K562 (cell line): ENCODE results near the gene PIP4K2A. TPM values are rescaled to one million over a fixed set of nuclear protein-coding genes. Genes with fewer than 3 reads are reported as not detected.

Experiments
- CREB3 ChIP-seq: fragments of 450-650 bp; conservative IDR thresholded peaks from 2 replicates; pipeline ENCODE4 v1.6.1; 2016; ENCODE audit warnings: missing genetic modification characterization, low read depth, mild to moderate bottlenecking, missing compliant biosample characterization, moderate library complexity
- HLTF ChIP-seq: fragments of 450-650 bp; IDR thresholded peaks from 2 replicates; pipeline ENCODE4 v1.6.1; 2016
- ZBTB5 ChIP-seq: fragments of 450-650 bp; IDR thresholded peaks from 2 replicates; pipeline ENCODE4 v1.6.1; 2017; ENCODE audit warnings: antibody characterized with exemption
- polyA plus RNA-seq, 8 experiments: library from polyadenylated mRNA; depleted of rRNA in 4 of 8; stranded (reverse) in 5 of 8; unstranded in 3 of 8; fragments of >200 nt; fragmentation: Nextera tagmentation in 2 of 8; fragmentation: Illumina TruSeq in 1 of 8; extraction: Ambion mirVana in 2 of 8; extraction: Trizol in 1 of 8; gene quantifications; 2 replicates each; pipeline versions ENCODE4 v1.2.1 to v1.2.3, GENCODE V29; 2011 to 2014; ENCODE audit warnings: inconsistent platforms in 1 of 8, missing spikeins in 1 of 8
- total RNA-seq, 7 experiments: library from RNA; depleted of rRNA in 6 of 7; stranded (reverse); fragments of >200 nt in 6 of 7; fragmentation: Illumina TruSeq in 2 of 7; extraction: Trizol in 2 of 7; gene quantifications; 2 replicates each; pipeline versions ENCODE4 v1.2.1 to v1.2.3, GENCODE V29; 2011 to 2021; ENCODE audit warnings: low replicate concordance in 1 of 7
- TF ChIP-seq, protein P1 (sequence below): sonication (generic); formaldehyde crosslinking; IDR thresholded peaks from 2 replicates; pipeline ENCODE4 v1.8.0; 2023; ENCODE audit warnings: missing genetic modification reagents, mild to moderate bottlenecking, borderline replicate concordance
- TF ChIP-seq, protein P2 (sequence below): fragments of 450-650 bp; IDR thresholded peaks from 2 replicates; pipeline ENCODE4 v1.6.1; 2018; ENCODE audit warnings: mild to moderate bottlenecking, low read depth; ENCODE audit not compliant: partially characterized antibody

The PIP4K2A gene
- total and polyA plus RNA-seq, 9 of the 15 experiments (the other 6 are each of a cell fraction or from before 2014, with no cell fraction given) = 35.6 to 117 (median 71.9) TPM

- TF ChIP-seq, protein P1, sequence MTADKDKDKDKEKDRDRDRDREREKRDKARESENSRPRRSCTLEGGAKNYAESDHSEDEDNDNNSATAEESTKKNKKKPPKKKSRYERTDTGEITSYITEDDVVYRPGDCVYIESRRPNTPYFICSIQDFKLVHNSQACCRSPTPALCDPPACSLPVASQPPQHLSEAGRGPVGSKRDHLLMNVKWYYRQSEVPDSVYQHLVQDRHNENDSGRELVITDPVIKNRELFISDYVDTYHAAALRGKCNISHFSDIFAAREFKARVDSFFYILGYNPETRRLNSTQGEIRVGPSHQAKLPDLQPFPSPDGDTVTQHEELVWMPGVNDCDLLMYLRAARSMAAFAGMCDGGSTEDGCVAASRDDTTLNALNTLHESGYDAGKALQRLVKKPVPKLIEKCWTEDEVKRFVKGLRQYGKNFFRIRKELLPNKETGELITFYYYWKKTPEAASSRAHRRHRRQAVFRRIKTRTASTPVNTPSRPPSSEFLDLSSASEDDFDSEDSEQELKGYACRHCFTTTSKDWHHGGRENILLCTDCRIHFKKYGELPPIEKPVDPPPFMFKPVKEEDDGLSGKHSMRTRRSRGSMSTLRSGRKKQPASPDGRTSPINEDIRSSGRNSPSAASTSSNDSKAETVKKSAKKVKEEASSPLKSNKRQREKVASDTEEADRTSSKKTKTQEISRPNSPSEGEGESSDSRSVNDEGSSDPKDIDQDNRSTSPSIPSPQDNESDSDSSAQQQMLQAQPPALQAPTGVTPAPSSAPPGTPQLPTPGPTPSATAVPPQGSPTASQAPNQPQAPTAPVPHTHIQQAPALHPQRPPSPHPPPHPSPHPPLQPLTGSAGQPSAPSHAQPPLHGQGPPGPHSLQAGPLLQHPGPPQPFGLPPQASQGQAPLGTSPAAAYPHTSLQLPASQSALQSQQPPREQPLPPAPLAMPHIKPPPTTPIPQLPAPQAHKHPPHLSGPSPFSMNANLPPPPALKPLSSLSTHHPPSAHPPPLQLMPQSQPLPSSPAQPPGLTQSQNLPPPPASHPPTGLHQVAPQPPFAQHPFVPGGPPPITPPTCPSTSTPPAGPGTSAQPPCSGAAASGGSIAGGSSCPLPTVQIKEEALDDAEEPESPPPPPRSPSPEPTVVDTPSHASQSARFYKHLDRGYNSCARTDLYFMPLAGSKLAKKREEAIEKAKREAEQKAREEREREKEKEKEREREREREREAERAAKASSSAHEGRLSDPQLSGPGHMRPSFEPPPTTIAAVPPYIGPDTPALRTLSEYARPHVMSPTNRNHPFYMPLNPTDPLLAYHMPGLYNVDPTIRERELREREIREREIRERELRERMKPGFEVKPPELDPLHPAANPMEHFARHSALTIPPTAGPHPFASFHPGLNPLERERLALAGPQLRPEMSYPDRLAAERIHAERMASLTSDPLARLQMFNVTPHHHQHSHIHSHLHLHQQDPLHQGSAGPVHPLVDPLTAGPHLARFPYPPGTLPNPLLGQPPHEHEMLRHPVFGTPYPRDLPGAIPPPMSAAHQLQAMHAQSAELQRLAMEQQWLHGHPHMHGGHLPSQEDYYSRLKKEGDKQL (CRISPR knock-in tag) = no peak
- TF ChIP-seq HLTF (no peak), CREB3 (tag) (no peak), ZBTB5 (no peak)
- TF ChIP-seq, protein P2, sequence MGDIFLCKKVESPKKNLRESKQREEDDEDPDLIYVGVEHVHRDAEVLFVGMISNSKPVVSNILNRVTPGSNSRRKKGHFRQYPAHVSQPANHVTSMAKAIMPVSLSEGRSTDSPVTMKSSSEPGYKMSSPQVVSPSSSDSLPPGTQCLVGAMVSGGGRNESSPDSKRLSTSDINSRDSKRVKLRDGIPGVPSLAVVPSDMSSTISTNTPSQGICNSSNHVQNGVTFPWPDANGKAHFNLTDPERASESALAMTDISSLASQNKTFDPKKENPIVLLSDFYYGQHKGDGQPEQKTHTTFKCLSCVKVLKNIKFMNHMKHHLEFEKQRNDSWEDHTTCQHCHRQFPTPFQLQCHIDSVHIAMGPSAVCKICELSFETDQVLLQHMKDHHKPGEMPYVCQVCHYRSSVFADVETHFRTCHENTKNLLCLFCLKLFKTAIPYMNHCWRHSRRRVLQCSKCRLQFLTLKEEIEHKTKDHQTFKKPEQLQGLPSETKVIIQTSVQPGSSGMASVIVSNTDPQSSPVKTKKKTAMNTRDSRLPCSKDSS = no peak
Measured at GRCh38 chr10:22672319-22673090, 41.9 kb downstream of the PIP4K2A start (continued).
